GM12865 (cell line): ENCODE data around the gene LCNL1.
"Not testable (repeated sequence)": the region's sequence is repeated elsewhere in the genome, so short reads cannot be mapped to it uniquely, and the experiment has no call there.

Experiments
- DNase-seq: peaks from one replicate; pipeline ENCODE4 v3.0.0; 2010; ENCODE audit warnings: low read depth
- H3K4me3 ChIP-seq: 2 replicates; pipeline ENCODE4 v1.5.1; 2011; ENCODE audit warnings: mild to moderate bottlenecking, low read depth, low read length, control low read depth
- CTCF ChIP-seq: IDR thresholded peaks from 2 replicates; pipeline ENCODE4 v1.5.1; 2011; ENCODE audit warnings: low read length, control low read depth, low read depth, inconsistent platforms; ENCODE audit not compliant: insufficient read depth; ENCODE audit errors: missing control alignments

Gene LCNL1

GRCh38 chr9:137030006-137030405 is 47.2 kb downstream of the LCNL1 start:
- H3K4me3 ChIP-seq: no peak overlapping the region

GRCh38 chr9:137030538-137031527 is 48.0 kb downstream of the LCNL1 start:
- TF ChIP-seq CTCF: no peak
- peak; percentile 81 for DNase-seq

More at GRCh38 chr9:137030006-137030405, 47.2 kb downstream of the LCNL1 start:
- DNase-seq: no peak
- no peak for TF ChIP-seq CTCF

GRCh38 chr9:137031904-137032640 is 49.3 kb downstream of the LCNL1 start, which contains the start of gene FUT7:
Gene FUT7 (minus strand): TSS chr9:137032088. CDS start chr9:137031991, 97 bp downstream.
- peak; percentile 47 for DNase-seq
- TF ChIP-seq CTCF: no peak
- H3K4me3 ChIP-seq: peak within 1 kb of the TSS; percentile 6

More at GRCh38 chr9:137030538-137031527, 48.0 kb downstream of the LCNL1 start:
- H3K4me3 ChIP-seq: peak overlapping the region; percentile 6

GRCh38 chr9:137032858-137033257 is 50.1 kb downstream of the LCNL1 start:
- DNase-seq: peak; percentile 62
- no peak for TF ChIP-seq CTCF
- peak overlapping the region; percentile 6 for H3K4me3 ChIP-seq

GRCh38 chr9:137033481-137033880 is 50.7 kb downstream of the LCNL1 start:
- DNase-seq, H3K4me3 ChIP-seq: not testable (repeated sequence)

- DNase-seq: no peak
- H3K4me3 ChIP-seq: peak overlapping the region; percentile 1; the same call in 1 of the 2 replicates
- no peak for TF ChIP-seq CTCF
Measured at GRCh38 chr9:137034039-137034708, 51.4 kb downstream of the LCNL1 start.
